WTC11 (cell line): Measurements from ENCODE around the gene ZNF500.

Experiments used
- CBFB ChIP-seq: sonication (generic); formaldehyde crosslinking; IDR thresholded peaks from 2 replicates; pipeline ENCODE4 v1.8.1; 2022; ENCODE audit warnings: mild to moderate bottlenecking, low read depth, missing genetic modification reagents
- CTCF ChIP-seq: fragments of 200-600 bp; IDR thresholded peaks from 2 replicates; pipeline ENCODE4 v1.8.0; 2022; ENCODE audit warnings: antibody characterized with exemption
- E2F5 ChIP-seq: sonication (generic); formaldehyde crosslinking; IDR thresholded peaks from 2 replicates; pipeline ENCODE4 v1.8.1; 2022; ENCODE audit warnings: mild to moderate bottlenecking, moderate library complexity, missing genetic modification reagents
- KAT7 ChIP-seq: sonication (generic); formaldehyde crosslinking; IDR thresholded peaks from 2 replicates; pipeline ENCODE4 v1.8.1; 2023; ENCODE audit warnings: missing genetic modification reagents, mild to moderate bottlenecking, borderline replicate concordance
- MAX ChIP-seq: sonication (generic); formaldehyde crosslinking; IDR thresholded peaks from 2 replicates; pipeline ENCODE4 v1.8.0; 2022; ENCODE audit warnings: mild to moderate bottlenecking, missing genetic modification reagents

- TF ChIP-seq CBFB (CRISPR knock-in tag), result no peak
- TF ChIP-seq E2F5, result no peak
- TF ChIP-seq CTCF, result no peak
- TF ChIP-seq KAT7 (CRISPR knock-in tag), result no peak
- TF ChIP-seq MAX (CRISPR knock-in tag), result no peak
Observed at GRCh38 chr16:4700997-4701743, 65.8 kb downstream of the ZNF500 start.
